Neural cell (in vitro differentiated cells): ENCODE results near the gene PCSK7. TPM values are rescaled to one million over a fixed set of nuclear protein-coding genes. Genes with fewer than 3 reads are reported as not detected.
"Not testable (repeated sequence)": the region's sequence is repeated elsewhere in the genome, so short reads cannot be mapped to it uniquely, and the experiment has no call there.

Experiments used
- H2AFZ ChIP-seq: fragments of 200-600, 300-800 bp; sonication (generic), shearing (Covaris generic); 2 replicates; pipeline ENCODE4 v1.6.0; 2014; ENCODE audit warnings: low read depth, mild to moderate bottlenecking, antibody characterized with exemption, low read length, moderate library complexity
- H3F3A ChIP-seq: fragments of 200-600 bp; shearing (Covaris generic); 2 replicates; pipeline ENCODE4 v1.6.1; 2016; ENCODE audit warnings: mild to moderate bottlenecking, moderate library complexity, mixed read lengths, antibody characterized with exemption, low read length; ENCODE audit not compliant: insufficient read depth, poor library complexity, severe bottlenecking
- H3K27ac ChIP-seq: fragments of 200-600, 300-800 bp; sonication (generic), shearing (Covaris generic); 2 replicates; pipeline ENCODE4 v1.5.1; 2014; ENCODE audit warnings: mild to moderate bottlenecking, low read length, moderate library complexity
- H3K27me3 ChIP-seq: fragments of 300-800, 200-600 bp; sonication (generic), shearing (Covaris generic); 2 replicates; pipeline ENCODE4 v1.6.0; 2014; ENCODE audit warnings: mild to moderate bottlenecking, low read depth, low read length, moderate library complexity; ENCODE audit not compliant: insufficient read depth
- H3K36me3 ChIP-seq: fragments of 300-800, 200-600 bp; sonication (generic), shearing (Covaris generic); 2 replicates; pipeline ENCODE4 v1.5.1; 2014; ENCODE audit warnings: mild to moderate bottlenecking, antibody characterized with exemption, low read length, moderate library complexity; ENCODE audit not compliant: insufficient read depth
- H3K4me2 ChIP-seq: fragments of 300-800, 200-600 bp; sonication (generic), shearing (Covaris generic); 2 replicates; pipeline ENCODE4 v1.6.0; 2014; ENCODE audit warnings: mild to moderate bottlenecking, low read length
- H3K4me3 ChIP-seq: fragments of 300-800, 200-600 bp; sonication (generic), shearing (Covaris generic); 2 replicates; pipeline ENCODE4 v1.5.1; 2014; ENCODE audit warnings: mild to moderate bottlenecking, low read length, moderate library complexity
- H3K79me2 ChIP-seq: fragments of 200-600 bp; shearing (Covaris generic); replicated peaks from 2 replicates; pipeline ENCODE4 v1.6.0; 2014; ENCODE audit warnings: mild to moderate bottlenecking, low read length, moderate library complexity; ENCODE audit not compliant: insufficient read depth
- H3K9ac ChIP-seq: fragments of 300-800, 200-600 bp; sonication (generic), shearing (Covaris generic); 2 replicates; pipeline ENCODE4 v1.6.1; 2016; ENCODE audit warnings: mild to moderate bottlenecking, low read length, mixed read lengths
- H3K9me2 ChIP-seq: fragments of 200-600 bp; shearing (Covaris generic); 2 replicates; pipeline ENCODE4 v1.6.1; 2016; ENCODE audit warnings: mild to moderate bottlenecking, low read length, mixed read lengths; ENCODE audit not compliant: insufficient read depth
- H3K9me3 ChIP-seq: fragments of 200-600, 300-800 bp; sonication (generic), shearing (Covaris generic); 2 replicates; pipeline ENCODE4 v1.6.1; 2016; ENCODE audit warnings: mild to moderate bottlenecking, mixed run types, low read length, moderate library complexity, mixed read lengths
- H4K20me1 ChIP-seq: fragments of 200-600 bp; shearing (Covaris generic); 2 replicates; pipeline ENCODE4 v1.6.1; 2016; ENCODE audit warnings: mild to moderate bottlenecking, mixed run types; ENCODE audit not compliant: insufficient read depth
- CTCF ChIP-seq: fragments of 450-650 bp; IDR thresholded peaks from 2 replicates; pipeline ENCODE4 v1.5.1; 2014; ENCODE audit warnings: antibody characterized with exemption, mild to moderate bottlenecking, moderate library complexity; ENCODE audit not compliant: poor library complexity, severe bottlenecking
- EP300 ChIP-seq: fragments of 450-650 bp; conservative IDR thresholded peaks from 2 replicates; pipeline ENCODE4 v1.6.1; 2014; ENCODE audit warnings: antibody characterized with exemption, mild to moderate bottlenecking, moderate library complexity; ENCODE audit not compliant: poor library complexity, severe bottlenecking
- EZH2 ChIP-seq: fragments of 200-600, 300-800 bp; shearing (Covaris generic), sonication (generic); IDR thresholded peaks from 2 replicates; pipeline ENCODE4 v1.6.1; 2014; ENCODE audit warnings: antibody characterized with exemption, low read length, borderline replicate concordance, mild to moderate bottlenecking; ENCODE audit not compliant: insufficient read depth, poor library complexity, severe bottlenecking
- MXI1 ChIP-seq: fragments of 450-650 bp; conservative IDR thresholded peaks from 2 replicates; pipeline ENCODE4 v1.6.1; 2014; ENCODE audit warnings: antibody characterized with exemption, mild to moderate bottlenecking; ENCODE audit not compliant: poor library complexity, severe bottlenecking
- POLR2AphosphoS5 ChIP-seq: IDR thresholded peaks from 2 replicates; pipeline ENCODE4 v1.6.1; 2012
- RAD21 ChIP-seq: fragments of 450-650 bp; conservative IDR thresholded peaks from 2 replicates; pipeline ENCODE4 v1.6.1; 2014; ENCODE audit warnings: antibody characterized with exemption, mild to moderate bottlenecking, moderate library complexity
- REST ChIP-seq: IDR thresholded peaks from 2 replicates; pipeline ENCODE4 v1.6.1; 2012; ENCODE audit warnings: borderline replicate concordance
- SMC3 ChIP-seq: fragments of 450-650 bp; conservative IDR thresholded peaks from 2 replicates; pipeline ENCODE4 v1.6.1; 2014; ENCODE audit warnings: antibody characterized with exemption, mild to moderate bottlenecking, moderate library complexity; ENCODE audit not compliant: poor library complexity
- TAF1 ChIP-seq: IDR thresholded peaks from 2 replicates; pipeline ENCODE4 v1.6.1; 2012; ENCODE audit warnings: low read depth
- polyA plus RNA-seq: library from polyadenylated mRNA; depleted of rRNA; stranded (reverse); fragments of >200 nt; gene quantifications from 2 replicates; pipeline ENCODE4 v1.2.3, GENCODE V29; 2014

PCSK7 gene
- polyA plus RNA-seq, 1 donor from 2014 or later, result 44.4 TPM

- Histone ChIP-seq H3K36me3 (no peaks in the 10 kb centered on the region), H3K4me2 (no peak overlapping the region), H3K9me2 (no peaks in the 10 kb centered on the region), H3K27ac (no peak overlapping the region), H3K9me3 (no peaks in the 10 kb centered on the region), H3K9ac (no peak overlapping the region), H3K79me2 (no peaks in the 10 kb centered on the region), H3K27me3 (no peaks in the 10 kb centered on the region), H3K4me3 (no peak overlapping the region), H2AFZ (no peak overlapping the region), H3F3A (no peaks in the 10 kb centered on the region), H4K20me1 (no peaks in the 10 kb centered on the region)
- no peak for TF ChIP-seq RAD21
- TF ChIP-seq SMC3, result no peak
- TF ChIP-seq MXI1, result no peak
- no peak for TF ChIP-seq TAF1
- no peak for TF ChIP-seq EP300
- no peak for TF ChIP-seq POLR2AphosphoS5
- no peak for TF ChIP-seq EZH2
- TF ChIP-seq CTCF, result no peak
- no peak for TF ChIP-seq REST
Measured at GRCh38 chr11:117269856-117270255, 38.0 kb upstream of the PCSK7 start.

GRCh38 chr11:117265745-117266144, 33.9 kb upstream of the PCSK7 start:
- no peak overlapping the region for H3K9ac ChIP-seq
- TF ChIP-seq CTCF, result no peak
- TF ChIP-seq SMC3, result no peak
- TF ChIP-seq REST, result no peak
- no peak for TF ChIP-seq EP300
- TF ChIP-seq MXI1, result no peak
- no peak for TF ChIP-seq TAF1
- TF ChIP-seq EZH2, result no peak
- TF ChIP-seq RAD21, result no peak
- no peak for TF ChIP-seq POLR2AphosphoS5
- H4K20me1 ChIP-seq, result no peaks in the 10 kb centered on the region
- no peak overlapping the region for H2AFZ ChIP-seq
- H3K27me3 ChIP-seq, result no peaks in the 10 kb centered on the region
- H3K9me3 ChIP-seq, result no peaks in the 10 kb centered on the region
- H3F3A ChIP-seq, result no peaks in the 10 kb centered on the region
- H3K79me2 ChIP-seq, result no peaks in the 10 kb centered on the region
- no peak overlapping the region for H3K4me2 ChIP-seq
- H3K4me3 ChIP-seq, result no peak overlapping the region
- no peak overlapping the region for H3K27ac ChIP-seq
- H3K9me2 ChIP-seq, result no peaks in the 10 kb centered on the region
- no peaks in the 10 kb centered on the region for H3K36me3 ChIP-seq

GRCh38 chr11:117264624-117265323, 32.9 kb upstream of the PCSK7 start:
- not testable (repeated sequence) for H3F3A ChIP-seq, H3K9me2 ChIP-seq, H3K9ac ChIP-seq, H3K27ac ChIP-seq, H3K4me3 ChIP-seq, H2AFZ ChIP-seq, H3K9me3 ChIP-seq, H3K4me2 ChIP-seq, H3K79me2 ChIP-seq, H3K36me3 ChIP-seq, H3K27me3 ChIP-seq, H4K20me1 ChIP-seq
